Measurements from ENCODE around the gene SYMPK. TPM values are rescaled to one million over a fixed set of nuclear protein-coding genes. Genes with fewer than 3 reads are reported as not detected.

The SYMPK gene
- total RNA-seq, 3 donors from 2014 or later = 61.1 to 67.4 (median 65.9) TPM

GRCh38 chr19:45819769-45820168 is 43.2 kb downstream of the SYMPK start:
- no peak for ATAC-seq
- no peak overlapping the region for H3K4me3 ChIP-seq
- TF ChIP-seq CTCF (IDR thresholded peaks at IDR 0.05) = no peak
- peaks cover 3% of the 10 kb centered on the region for H3K4me1 ChIP-seq (ENCODE audit: low read depth)
- no peak for DNase-seq
- H3K9me3 ChIP-seq = no peaks in the 10 kb centered on the region
- intact Hi-C loops (cut with DNase I, micrococcal nuclease) = no loop called here
- no peaks in the 10 kb centered on the region for H3K36me3 ChIP-seq (ENCODE audit: low read depth)

DNA sequence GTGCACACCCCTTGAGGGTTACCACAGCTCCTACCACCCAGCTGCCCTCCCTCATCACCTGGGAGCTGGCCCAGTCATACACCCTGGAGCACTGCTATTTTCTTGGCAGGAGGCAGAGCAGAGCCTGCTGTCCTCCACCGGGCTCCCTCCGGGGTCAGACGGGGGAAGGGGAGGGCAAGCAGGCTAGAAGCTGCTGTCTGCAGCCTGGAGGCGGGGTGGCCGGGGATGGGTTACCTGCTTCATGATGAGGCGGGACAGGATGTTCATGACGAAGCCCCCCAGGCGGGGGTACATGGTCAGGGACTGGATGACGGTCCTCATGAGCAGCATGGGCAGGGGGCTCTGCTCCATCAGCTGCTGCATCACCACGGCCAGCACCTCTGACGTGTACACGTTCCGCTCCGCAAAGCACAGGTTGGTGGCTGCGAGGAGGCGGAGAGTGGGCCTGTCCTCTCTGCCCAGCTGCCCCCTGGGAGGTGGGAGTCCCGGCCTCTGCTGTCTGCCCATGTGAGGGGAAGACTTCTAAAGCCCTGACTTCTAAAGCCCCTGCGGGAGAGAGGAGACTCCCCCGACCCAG is 45.1 kb downstream of the SYMPK start:
- H3K4me1 ChIP-seq (ENCODE audit: low read depth) = peaks cover 3% of the 10 kb centered on the region
- DNase-seq (peak in 1 of 3 donors; percentile 46), ATAC-seq (peak; percentile 9)
- intact Hi-C loops (cut with DNase I, micrococcal nuclease) = no loop called here
- H3K36me3 ChIP-seq (ENCODE audit: low read depth) = no peaks in the 10 kb centered on the region
- no peaks in the 10 kb centered on the region for H3K9me3 ChIP-seq
- no peak overlapping the region for H3K4me3 ChIP-seq
- no peak for TF ChIP-seq CTCF (IDR thresholded peaks at IDR 0.05)

DNA sequence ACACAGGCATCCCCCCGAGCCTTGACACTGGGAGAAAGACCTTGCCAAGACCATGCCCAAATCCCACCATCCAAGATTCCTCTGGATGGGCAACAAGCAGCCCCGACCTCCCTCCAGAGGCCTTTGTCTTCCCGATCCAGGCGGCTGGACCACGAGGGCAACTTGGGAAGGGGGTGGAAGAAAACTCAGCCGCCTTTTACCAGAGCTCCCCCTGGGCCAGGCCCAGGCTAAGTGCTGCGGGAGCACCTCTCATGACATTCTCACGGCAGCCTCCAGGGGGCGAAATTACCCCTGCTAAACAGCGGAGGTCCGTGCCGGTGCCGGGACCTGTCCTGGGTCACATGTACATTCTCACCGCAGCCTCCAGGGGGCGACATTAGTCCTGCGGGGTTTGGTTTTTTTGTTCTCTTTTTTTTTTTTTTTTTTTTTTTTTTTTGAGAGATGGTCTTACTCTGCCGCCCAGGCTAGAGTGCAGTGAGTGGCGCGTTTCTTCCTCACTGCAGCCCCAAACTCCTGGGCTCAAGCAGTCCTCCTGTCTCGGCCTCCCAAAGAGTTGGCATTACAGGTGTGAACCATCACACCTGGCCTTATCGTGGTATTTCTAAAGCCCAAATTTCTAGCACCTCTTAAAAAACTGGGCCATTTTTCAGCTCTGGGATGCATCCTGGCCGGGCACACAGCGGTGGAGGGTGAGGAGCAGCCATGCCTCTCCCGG is 45.8 kb downstream of the SYMPK start:
- no peaks in the 10 kb centered on the region for H3K36me3 ChIP-seq (ENCODE audit: low read depth)
- intact Hi-C loops (cut with DNase I, micrococcal nuclease) = no loop called here
- no peak overlapping the region for H3K4me3 ChIP-seq
- peaks cover 3% of the 10 kb centered on the region for H3K4me1 ChIP-seq (ENCODE audit: low read depth)
- peak; percentile 99 for TF ChIP-seq CTCF (IDR thresholded peaks at IDR 0.05)
- DNase-seq (peak; percentile 94 to 96 (median 96)), ATAC-seq (peak; percentile 97)
- no peaks in the 10 kb centered on the region for H3K9me3 ChIP-seq

DNA sequence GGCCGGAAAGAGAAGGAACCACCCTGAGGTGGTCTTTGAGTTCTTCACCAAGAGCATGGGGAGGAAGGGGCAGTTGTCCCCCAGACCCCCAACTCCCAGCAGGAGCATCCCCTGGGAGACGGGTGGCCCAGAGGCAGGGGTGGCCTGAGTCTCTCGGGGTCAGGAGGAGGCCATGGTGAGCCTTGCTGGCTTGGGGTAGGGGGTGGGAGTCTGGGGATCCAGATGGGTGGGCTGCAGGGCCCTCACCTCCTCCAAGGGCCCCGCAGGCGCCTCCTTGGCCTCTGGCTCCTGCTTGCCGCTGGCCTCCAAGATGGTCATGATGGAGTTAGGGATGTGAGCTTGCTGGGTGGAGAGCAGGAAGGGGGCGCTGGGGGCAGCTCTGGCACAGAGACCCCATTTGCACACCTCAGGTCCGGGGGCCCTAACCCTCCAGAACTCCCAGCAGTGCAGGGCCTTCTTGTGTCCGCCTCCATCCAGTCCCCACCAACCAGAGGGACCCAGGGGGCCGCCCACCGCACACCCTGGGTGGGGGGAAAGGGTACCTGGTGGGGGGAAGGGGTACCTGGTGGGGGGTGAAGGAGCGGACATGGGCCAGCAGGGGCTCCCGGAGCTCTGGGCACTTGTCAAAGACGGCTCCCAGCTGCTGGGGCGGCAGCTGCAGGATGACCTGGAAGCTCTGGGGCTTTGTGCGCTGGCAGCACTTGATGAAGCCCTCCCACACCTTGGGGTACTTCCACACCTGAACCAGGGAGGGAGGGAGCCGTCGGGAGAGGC is 46.5 kb downstream of the SYMPK start:
- intact Hi-C loops (cut with DNase I, micrococcal nuclease) = no loop called here
- DNase-seq (peak in 1 of 3 donors; percentile 38), ATAC-seq (no peak)
- Histone ChIP-seq H3K9me3 (no peaks in the 10 kb centered on the region), H3K4me1 (ENCODE audit: low read depth) (peaks cover 3% of the 10 kb centered on the region), H3K36me3 (ENCODE audit: low read depth) (no peaks in the 10 kb centered on the region), H3K4me3 (no peak overlapping the region)
- TF ChIP-seq CTCF (IDR thresholded peaks at IDR 0.05) = no peak

- intact Hi-C loops (cut with DNase I, micrococcal nuclease) = no loop called here
- no peak for ATAC-seq
Observed at GRCh38 chr19:45815481-45816216, 47.3 kb downstream of the SYMPK start.

More at GRCh38 chr19:45815481-45816216, 47.3 kb downstream of the SYMPK start:
- Histone ChIP-seq H3K9me3 (no peaks in the 10 kb centered on the region), H3K4me1 (ENCODE audit: low read depth) (peaks cover 3% of the 10 kb centered on the region), H3K36me3 (ENCODE audit: low read depth) (no peaks in the 10 kb centered on the region), H3K4me3 (no peak overlapping the region)
- no peak for TF ChIP-seq CTCF (IDR thresholded peaks at IDR 0.05)
- peak in 1 of 3 donors; percentile 34 for DNase-seq

Measured in mucosa of descending colon (tissue), 3 donors.